KOPT-K1 (cell line): ENCODE results near the gene NECTIN1.
"Not testable (repeated sequence)": the region's sequence is repeated elsewhere in the genome, so short reads cannot be mapped to it uniquely, and the experiment has no call there.

Experiments
- H3K27ac ChIP-seq: fragments of 200-600 bp; sonication (generic); 2 replicates; pipeline ENCODE4 v1.5.1; 2016; ENCODE audit warnings: antibody characterized with exemption, mild to moderate bottlenecking, low read depth, low read length; ENCODE audit not compliant: poor library complexity, severe bottlenecking
- H3K36me3 ChIP-seq: fragments of 200-600 bp; sonication (generic); 2 replicates; pipeline ENCODE4 v1.5.1; 2017; ENCODE audit warnings: antibody characterized with exemption, mild to moderate bottlenecking, low read length, moderate library complexity; ENCODE audit not compliant: insufficient read depth
- H3K9me3 ChIP-seq: fragments of 200-600 bp; sonication (generic); 2 replicates; pipeline ENCODE4 v1.5.1; 2017; ENCODE audit warnings: antibody characterized with exemption, low read length, mild to moderate bottlenecking; ENCODE audit not compliant: insufficient read depth, poor library complexity, severe bottlenecking

NECTIN1 gene

DNA sequence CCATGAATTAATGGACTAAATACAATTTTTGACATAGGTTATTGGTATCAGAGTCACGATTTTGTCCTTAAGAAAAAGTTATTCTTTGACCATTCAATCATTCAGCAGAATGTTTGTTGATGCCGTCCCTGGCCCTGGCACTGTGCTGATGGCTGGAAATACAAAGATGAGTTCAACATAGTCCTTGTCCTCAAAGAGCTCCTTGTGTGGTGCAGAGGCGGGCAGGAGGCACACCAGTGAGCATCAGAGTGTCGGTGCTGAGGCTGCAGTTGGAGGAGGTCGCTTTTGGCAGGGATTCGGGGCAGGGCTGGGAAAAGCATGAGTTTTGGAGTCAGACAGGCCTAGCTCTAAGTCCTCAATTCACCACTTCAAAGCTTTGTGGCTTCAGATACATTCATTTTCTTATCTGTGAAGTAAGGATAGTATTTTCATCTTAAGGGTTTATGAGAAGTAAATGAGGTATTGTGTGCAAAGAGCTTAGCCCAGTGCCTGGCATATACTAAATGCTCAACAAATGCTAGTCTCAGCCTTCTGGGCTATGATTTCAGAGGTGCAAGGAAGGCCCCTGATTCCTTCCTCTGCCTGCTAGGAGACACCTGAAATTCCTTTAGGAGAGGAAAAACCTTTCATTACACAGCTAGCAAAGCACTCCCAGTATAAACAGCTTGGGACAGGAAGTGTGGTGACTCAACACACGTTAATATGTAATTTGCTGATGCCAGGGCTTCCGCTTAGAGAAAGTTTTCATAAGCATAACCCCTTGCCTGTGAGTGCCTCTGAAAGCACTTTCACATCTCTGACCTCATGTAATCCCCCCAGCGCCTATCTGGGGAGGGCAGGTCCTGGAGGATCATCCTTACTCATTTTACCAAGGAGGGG, 113.8 kb downstream of the NECTIN1 start:
- Histone ChIP-seq H3K27ac (no peak overlapping the region), H3K9me3 (no peaks in the 10 kb centered on the region), H3K36me3 (no peaks in the 10 kb centered on the region)

DNA sequence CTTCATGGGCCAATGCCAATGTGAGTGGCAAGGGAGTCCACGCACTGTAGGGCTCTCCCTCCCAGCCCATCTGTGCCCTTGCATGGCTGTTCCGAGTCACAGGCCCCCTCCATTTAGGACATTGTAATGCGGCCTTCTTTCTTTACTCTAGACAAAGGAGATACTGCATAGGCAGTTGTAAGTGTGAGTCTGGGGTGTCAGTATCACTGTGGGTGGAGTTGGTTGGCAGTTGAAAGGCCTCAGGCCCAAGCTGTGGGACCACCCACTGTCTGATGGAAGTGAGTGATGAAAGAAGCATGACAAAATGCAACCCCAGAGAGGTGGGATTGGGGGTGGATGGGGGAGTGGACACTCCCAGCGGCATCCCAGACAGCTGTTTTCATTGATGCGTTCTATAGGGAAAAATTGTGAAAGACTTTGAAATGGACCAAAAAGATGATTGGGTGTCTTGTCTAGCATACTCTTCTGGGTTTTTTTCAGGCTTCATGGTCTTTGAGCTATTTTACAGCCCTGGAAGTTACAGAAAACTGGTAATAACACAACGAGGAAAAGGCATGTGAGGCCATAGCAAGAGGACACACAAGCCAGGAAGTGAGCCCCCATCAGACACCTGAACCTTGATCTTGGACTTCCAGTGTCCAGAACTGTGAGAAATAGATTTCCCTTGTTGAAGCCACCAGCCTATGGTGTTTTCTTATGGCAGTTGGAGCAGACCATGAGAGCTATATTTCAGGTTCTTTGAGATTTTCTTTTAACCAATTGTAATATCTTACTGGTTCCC, 114.6 kb downstream of the NECTIN1 start:
- Histone ChIP-seq H3K36me3 (no peaks in the 10 kb centered on the region), H3K27ac (no peak overlapping the region), H3K9me3 (no peaks in the 10 kb centered on the region)

DNA sequence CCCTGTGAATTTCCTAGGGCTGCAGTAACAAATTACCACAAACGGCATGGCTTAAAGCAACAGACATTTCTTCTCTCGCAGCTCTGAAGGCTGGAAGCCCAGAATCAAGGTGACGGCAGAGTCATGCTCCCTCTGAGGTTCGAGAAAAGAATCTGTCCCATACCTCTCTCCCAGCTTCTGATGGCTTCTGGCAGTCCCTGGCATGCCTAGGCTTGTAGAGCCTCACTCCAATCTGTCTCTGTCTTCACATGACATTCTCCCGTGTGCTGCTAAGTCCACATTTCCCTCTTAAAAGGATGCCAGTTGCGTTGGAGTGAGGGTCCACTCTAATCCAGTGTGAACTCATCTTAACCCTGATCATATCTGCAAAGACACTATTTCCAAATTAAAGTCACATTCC, 116.2 kb downstream of the NECTIN1 start:
- no peak overlapping the region for H3K27ac ChIP-seq

DNA sequence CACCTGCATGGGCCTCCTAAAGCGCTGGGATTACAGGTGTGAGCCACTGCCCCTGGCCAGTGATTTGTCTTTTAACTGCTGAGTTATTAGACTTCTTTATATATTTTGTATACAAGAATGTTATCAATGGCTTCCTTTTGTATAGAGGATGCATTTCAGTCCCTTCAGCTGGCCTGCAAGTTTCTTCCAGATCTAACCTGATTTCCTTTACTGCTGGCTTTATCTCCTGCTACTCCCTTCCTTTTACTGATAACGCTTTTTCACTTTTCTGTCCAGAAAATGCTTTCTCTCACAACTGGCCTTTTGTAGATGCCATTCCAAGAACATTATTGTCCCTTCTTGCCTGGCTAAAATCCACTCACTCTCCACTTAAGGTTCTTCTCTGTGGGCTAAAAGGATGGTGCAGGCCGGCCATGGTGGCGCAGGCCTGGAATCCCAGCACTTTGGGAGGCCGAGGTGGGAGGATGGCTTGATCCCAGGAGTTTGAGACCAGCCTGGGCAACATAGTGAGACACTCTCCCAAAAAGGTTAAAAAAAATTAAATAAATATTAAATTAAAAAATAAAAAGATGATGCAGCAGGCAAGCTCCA, 118.1 kb downstream of the NECTIN1 start:
- no peaks in the 10 kb centered on the region for H3K36me3 ChIP-seq
- no peak overlapping the region for H3K27ac ChIP-seq
- H3K9me3 ChIP-seq, result no peaks in the 10 kb centered on the region

More for the DNA sequence above, 116.2 kb downstream of the NECTIN1 start:
- H3K9me3 ChIP-seq, result no peaks in the 10 kb centered on the region
- no peaks in the 10 kb centered on the region for H3K36me3 ChIP-seq

DNA sequence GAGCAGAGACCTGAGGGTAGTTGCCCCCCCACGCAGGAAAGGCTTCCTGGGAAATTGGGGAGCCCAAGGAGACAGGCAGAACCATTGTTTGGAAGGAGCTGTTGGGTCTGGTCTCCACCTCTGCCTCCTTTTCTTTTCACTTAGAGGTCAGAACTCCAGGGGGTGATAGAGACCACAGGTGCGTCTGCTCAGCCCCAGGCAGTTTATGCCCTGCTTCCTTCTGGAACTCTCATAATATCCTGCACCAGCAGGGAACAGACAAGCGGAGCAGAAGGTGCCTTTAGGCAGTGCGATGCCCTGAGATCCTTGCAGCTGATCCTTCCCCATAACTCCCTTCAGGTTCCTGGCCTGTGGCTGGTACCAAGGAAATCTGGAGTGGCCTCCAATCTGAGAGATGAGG, 120.2 kb downstream of the NECTIN1 start:
- H3K27ac ChIP-seq, result no peak overlapping the region
- H3K36me3 ChIP-seq, result no peaks in the 10 kb centered on the region
- no peaks in the 10 kb centered on the region for H3K9me3 ChIP-seq

DNA sequence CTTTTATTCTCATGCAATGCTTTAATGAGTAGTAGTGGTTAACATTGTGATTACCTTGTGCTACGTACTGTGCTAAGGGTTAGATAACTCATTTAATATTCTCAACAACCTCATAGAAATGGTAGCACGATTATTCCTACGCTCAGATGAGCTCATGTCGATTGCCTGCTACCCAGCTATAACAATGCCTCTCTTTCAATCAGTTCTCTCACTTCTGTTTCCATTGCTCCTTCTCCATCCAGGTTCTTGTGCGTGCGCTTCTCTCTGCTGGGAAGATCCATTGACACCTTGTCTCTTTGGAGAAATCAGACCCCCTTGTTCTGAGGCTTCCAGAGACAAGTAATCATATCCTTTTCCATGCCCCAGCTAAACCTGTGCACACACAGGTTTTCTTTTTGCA, 120.8 kb downstream of the NECTIN1 start:
- H3K9me3 ChIP-seq, result no peaks in the 10 kb centered on the region
- H3K36me3 ChIP-seq, result no peaks in the 10 kb centered on the region
- no peak overlapping the region for H3K27ac ChIP-seq

DNA sequence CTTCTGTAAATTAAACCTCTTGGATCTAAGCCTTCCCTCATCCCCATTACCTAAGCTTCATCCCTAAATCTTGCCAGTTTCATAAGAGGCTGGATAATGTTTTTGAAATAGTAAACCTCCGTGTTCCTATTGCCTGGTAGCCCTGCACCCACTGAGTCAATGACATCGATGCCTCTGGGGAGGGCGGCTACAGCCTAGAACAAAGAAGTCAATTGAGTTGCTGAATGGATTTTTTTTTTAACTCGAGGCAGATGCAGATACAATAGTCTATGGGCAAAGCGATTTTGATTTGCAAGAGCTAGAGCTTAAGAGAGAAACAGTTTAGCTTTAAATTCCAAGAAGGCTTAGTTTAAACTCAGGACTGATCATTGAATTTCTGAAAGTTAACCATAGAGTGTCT, 121.3 kb downstream of the NECTIN1 start:
- H3K27ac ChIP-seq, result no peak overlapping the region
- no peaks in the 10 kb centered on the region for H3K36me3 ChIP-seq
- no peaks in the 10 kb centered on the region for H3K9me3 ChIP-seq

DNA sequence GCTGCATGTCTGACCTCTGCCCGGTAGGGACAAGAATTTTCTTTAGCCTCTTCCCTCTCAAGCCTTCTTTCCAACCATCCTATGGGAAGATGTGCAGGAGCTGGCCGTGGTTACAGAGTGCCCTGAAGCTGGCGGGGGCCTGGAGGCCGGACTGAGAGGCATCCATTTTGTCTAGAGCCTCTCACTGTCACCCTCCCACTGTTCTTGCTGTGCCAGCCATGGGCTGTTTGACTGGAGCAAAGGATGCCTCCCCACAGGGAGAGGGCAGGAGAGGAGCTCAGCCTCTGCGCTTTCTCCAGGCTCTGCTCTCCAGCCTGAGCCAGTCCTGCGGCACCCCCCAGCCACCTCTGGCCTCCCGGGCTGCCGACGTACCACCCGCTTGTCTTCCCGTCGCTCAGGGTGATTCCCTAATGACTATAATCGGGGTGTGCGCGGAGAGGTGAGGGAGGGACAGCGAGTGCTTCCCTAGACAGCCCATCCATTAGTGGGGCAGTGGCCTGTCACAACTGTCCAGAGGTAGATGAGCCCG, 123.8 kb downstream of the NECTIN1 start:
- no peaks in the 10 kb centered on the region for H3K36me3 ChIP-seq
- no peaks in the 10 kb centered on the region for H3K9me3 ChIP-seq
- no peak overlapping the region for H3K27ac ChIP-seq

DNA sequence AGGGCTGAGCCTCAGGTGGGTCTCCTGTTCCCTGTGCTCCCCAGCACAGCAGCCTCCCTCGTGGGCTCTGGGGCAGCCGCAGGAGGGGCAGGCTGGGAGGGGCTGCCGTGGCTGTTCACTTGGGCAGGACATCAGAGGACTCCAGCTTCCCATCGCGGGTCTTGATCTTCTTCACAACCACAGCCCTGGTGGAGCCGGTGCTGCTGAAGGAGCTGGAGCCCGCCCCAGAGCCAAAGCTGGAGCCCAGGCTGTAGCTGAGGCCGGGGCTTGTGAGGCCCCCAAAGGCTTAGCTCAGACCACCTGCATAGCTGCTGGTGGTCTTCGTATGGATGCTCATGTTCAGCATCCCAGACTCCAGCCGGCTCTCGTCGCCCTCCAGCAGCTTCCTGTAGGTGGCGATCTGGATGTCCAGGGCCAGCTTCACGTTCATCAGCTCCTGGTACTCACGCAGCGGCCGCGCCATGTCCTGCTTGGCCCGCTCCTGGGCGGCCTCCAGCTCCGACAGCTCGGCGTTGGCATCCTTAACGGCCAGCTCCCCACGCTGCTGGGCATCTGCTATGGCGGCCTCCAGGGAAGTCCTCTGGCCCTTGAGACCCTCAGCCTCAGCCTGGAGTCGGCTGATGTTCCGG, 126.1 kb downstream of the NECTIN1 start:
- Histone ChIP-seq H3K36me3 (no peaks in the 10 kb centered on the region), H3K9me3 (no peaks in the 10 kb centered on the region), H3K27ac (no peak overlapping the region)

DNA sequence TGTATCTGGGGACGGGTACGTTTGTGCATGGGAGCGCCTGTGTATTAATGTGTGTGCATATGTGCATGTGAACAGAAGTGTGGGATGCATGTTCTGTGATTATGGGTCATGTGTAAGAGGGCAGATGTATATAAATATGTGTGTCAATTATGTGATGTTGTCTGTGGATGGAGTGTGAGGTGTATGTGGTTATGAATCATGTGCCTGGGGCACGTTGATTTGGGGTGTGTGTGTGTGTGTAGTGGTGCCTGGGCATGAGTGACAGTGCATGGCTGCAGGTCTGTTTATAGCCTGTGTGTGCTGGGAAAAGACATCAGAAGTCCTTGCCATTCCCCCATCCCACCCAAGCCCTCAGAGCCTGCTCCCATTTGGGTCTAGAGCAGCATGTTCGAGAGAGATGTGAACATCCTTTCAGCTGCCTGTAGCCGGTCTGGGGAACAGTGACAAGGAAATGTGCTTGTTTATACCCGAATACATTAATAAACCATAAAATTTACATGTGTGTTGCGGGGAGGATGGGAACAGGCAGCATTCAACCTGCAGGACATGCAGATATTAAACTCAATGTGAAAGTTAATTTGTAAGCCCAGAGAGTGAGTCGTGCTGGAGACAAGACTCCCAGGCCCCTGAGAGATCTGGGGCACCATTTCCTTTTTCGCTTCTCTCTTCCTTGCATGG, 129.0 kb downstream of the NECTIN1 start:
- Histone ChIP-seq H3K9me3 (no peaks in the 10 kb centered on the region), H3K36me3 (no peaks in the 10 kb centered on the region), H3K27ac (no peak overlapping the region)

DNA sequence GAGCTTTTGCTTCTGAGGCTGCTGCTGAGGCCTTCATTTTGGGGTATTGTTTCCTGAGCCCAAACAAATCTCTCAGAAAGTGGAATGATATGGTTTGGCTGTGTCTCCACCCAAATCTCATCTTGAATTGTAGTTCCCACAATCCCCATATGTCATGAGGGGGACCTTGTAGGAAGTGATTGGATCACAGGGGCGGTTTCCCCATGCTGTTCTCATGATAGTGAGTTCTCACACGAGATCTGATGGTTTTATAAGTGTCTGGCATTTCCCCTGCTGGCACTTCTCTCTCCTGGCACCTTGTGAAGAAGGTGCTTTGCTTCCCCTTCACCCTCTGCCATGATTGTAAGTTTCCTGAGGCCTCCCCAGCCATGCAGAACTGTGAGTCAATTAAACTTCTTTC, 133.1 kb downstream of the NECTIN1 start:
- not testable (repeated sequence) for H3K9me3 ChIP-seq, H3K27ac ChIP-seq

DNA sequence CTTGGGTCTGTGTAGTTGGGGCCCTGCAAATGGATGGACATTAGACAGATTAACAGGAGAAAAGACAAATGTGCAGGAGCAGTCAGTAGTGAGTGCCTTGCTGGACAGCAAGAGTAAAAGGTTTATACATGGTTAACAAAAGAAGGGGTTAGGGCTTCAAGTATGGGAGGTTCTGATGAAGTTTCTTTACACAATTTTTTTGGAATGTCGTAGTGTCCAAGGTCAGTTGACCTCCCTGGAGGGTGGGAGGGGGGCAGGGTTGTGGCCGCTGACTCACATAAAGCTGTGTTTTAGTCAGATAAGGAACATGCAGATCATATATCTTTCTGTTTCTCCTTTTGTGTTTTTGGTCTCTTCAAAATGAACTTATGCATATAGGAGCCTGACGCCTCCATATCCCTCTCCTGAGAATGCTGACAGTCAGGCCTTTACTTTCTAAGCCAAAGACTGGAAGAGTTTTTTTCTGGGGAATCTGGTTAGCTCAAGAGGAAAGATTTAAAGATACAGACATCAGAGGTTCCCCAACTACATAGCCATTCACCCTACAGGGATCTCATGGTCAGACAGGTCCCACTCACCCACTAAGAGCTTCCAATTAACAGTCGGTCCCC, 134.3 kb downstream of the NECTIN1 start:
- Histone ChIP-seq H3K9me3 (no peaks in the 10 kb centered on the region), H3K36me3 (no peaks in the 10 kb centered on the region), H3K27ac (no peak overlapping the region)

More for the DNA sequence above, 133.1 kb downstream of the NECTIN1 start:
- H3K36me3 ChIP-seq, result not testable (repeated sequence)

DNA sequence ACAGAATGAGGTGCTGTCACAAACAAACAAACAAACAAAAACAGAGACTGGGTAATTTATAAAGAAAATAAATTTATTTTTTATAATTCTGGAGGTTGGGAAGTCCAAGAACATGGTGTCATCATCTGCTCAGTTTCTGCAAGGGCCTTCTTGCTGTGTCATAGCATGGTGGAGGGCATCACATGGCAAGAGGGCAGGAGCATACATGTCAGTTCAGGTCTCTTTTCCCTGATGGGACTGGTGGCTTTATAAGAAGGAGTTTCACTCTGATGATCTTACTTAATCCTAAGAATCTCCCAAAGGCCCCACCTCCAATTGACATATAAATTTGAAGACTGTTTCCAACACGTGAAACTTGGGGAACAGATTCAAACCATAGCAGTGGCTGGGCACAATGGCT, 135.7 kb downstream of the NECTIN1 start:
- Histone ChIP-seq H3K36me3 (no peaks in the 10 kb centered on the region), H3K9me3 (no peaks in the 10 kb centered on the region), H3K27ac (no peak overlapping the region)

DNA sequence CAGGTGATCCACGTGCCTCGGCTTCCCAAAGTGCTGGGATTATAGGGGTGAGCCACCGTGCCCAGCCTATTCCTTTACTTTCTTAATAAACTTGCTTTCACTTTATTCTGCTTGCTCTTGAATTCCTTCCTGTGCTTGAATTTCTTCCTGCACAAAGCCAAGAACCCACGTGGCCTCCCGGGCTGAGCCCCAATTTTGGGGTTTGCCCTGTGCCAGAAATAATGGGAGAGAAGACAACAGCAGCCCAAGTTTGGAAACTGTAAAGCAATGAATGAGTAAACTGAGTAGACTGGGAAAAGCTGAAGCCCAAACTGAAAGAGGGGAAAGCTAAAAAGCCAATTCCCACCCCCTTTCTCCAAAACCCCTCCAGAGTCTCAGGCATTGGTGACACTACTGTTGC, 136.4 kb downstream of the NECTIN1 start:
- no peak overlapping the region for H3K27ac ChIP-seq
- H3K9me3 ChIP-seq, result no peaks in the 10 kb centered on the region
- H3K36me3 ChIP-seq, result no peaks in the 10 kb centered on the region
